GM23248 (cell line): ENCODE measurements around the gene PHF11. TPM values are rescaled to one million over a fixed set of nuclear protein-coding genes. Genes with fewer than 3 reads are reported as not detected.

Experiments used
- DNase-seq: peaks from one replicate; pipeline ENCODE4 v3.0.0-alpha.2; 2015
- H2AFZ ChIP-seq: fragments of 200-600 bp; sonication (generic); 2 replicates; pipeline ENCODE4 v1.6.1; 2016; ENCODE audit warnings: antibody characterized with exemption
- H3F3A ChIP-seq: fragments of 200-600 bp; sonication (generic); 2 replicates; pipeline ENCODE4 v1.6.1; 2016; ENCODE audit warnings: mild to moderate bottlenecking, antibody characterized with exemption, mixed run types; ENCODE audit not compliant: insufficient read depth
- H3K27ac ChIP-seq: fragments of 200-600 bp; sonication (generic); 2 replicates; pipeline ENCODE4 v1.5.1; 2016; ENCODE audit warnings: mild to moderate bottlenecking
- H3K27me3 ChIP-seq: fragments of 200-600 bp; sonication (generic); replicated peaks from 2 replicates; pipeline ENCODE4 v1.6.1; 2016; ENCODE audit warnings: mild to moderate bottlenecking; ENCODE audit not compliant: insufficient read depth
- H3K36me3 ChIP-seq: fragments of 200-600 bp; sonication (generic); 2 replicates; pipeline ENCODE4 v1.6.1; 2016; ENCODE audit warnings: low read depth, mild to moderate bottlenecking
- H3K4me1 ChIP-seq: fragments of 200-600 bp; sonication (generic); 2 replicates; pipeline ENCODE4 v1.6.1; 2016; ENCODE audit warnings: mild to moderate bottlenecking; ENCODE audit not compliant: insufficient read depth
- H3K4me2 ChIP-seq: fragments of 200-600 bp; sonication (generic); one replicate; pipeline ENCODE4 v1.6.1; 2016; ENCODE audit warnings: mild to moderate bottlenecking; ENCODE audit not compliant: unreplicated experiment
- H3K4me3 ChIP-seq: fragments of 200-600 bp; sonication (generic); 2 replicates; pipeline ENCODE4 v1.5.1; 2016; ENCODE audit warnings: mild to moderate bottlenecking
- H3K79me2 ChIP-seq: fragments of 200-600 bp; sonication (generic); 2 replicates; pipeline ENCODE4 v1.6.1; 2016; ENCODE audit warnings: mild to moderate bottlenecking; ENCODE audit not compliant: insufficient read depth
- H3K9ac ChIP-seq: fragments of 200-600 bp; sonication (generic); 2 replicates; pipeline ENCODE4 v1.6.1; 2016; ENCODE audit warnings: mild to moderate bottlenecking
- H3K9me2 ChIP-seq: fragments of 200-600 bp; sonication (generic); 2 replicates; pipeline ENCODE4 v1.6.1; 2016; ENCODE audit warnings: mixed run types, mild to moderate bottlenecking, moderate library complexity; ENCODE audit not compliant: insufficient read depth
- H3K9me3 ChIP-seq: fragments of 200-600 bp; sonication (generic); one replicate; pipeline ENCODE4 v1.6.1; 2017; ENCODE audit warnings: low read depth
- H4K20me1 ChIP-seq: fragments of 200-600 bp; sonication (generic); 2 replicates; pipeline ENCODE4 v1.6.0; 2016; ENCODE audit not compliant: insufficient read depth
- EZH2 ChIP-seq: fragments of 200-600 bp; sonication (generic); IDR thresholded peaks from 2 replicates; pipeline ENCODE4 v1.6.1; 2018; ENCODE audit warnings: antibody characterized with exemption, mild to moderate bottlenecking; ENCODE audit not compliant: insufficient read depth, poor library complexity, severe bottlenecking
- EZH2phosphoT487 ChIP-seq: fragments of 200-600 bp; sonication (generic); IDR thresholded peaks from 2 replicates; pipeline ENCODE4 v1.6.1; 2018; ENCODE audit warnings: antibody characterized with exemption, moderate library complexity, mild to moderate bottlenecking, low read depth; ENCODE audit not compliant: insufficient read depth
- WGBS, 2 experiments: methylation state at CpG; one replicate each; pipeline ENCODE4 v1.1.6; 2015 to 2017; ENCODE audit warnings: low lambda C conversion rate in 2 of 2, low coverage in 1 of 2; ENCODE audit errors: missing lambda C conversion rate in 2 of 2; 5-methylcytosine and 5-hydroxymethylcytosine counted together
- in situ Hi-C: fragments of 300-500 bp; cut with MboI; formaldehyde crosslinking; loops from 2 replicates; pipeline ENCODE4 v1.15.0; 2020
- polyA plus RNA-seq: library from polyadenylated mRNA; unstranded; fragments of >200 nt; fragmentation: Nextera tagmentation; extraction: Ambion mirVana; gene quantifications from 2 replicates; pipeline ENCODE4 v1.2.1, GENCODE V29; 2016
- total RNA-seq: library from RNA; depleted of rRNA; stranded (reverse); fragments of >200 nt; shearing (Covaris generic); gene quantifications from 2 replicates; pipeline ENCODE4 v1.2.3, GENCODE V29; 2014

PHF11 gene
- total and polyA plus RNA-seq, 2 experiments from 2014 or later: 16.9 to 29.3 TPM

- no peak overlapping the region for H3K27ac ChIP-seq
- no peak overlapping the region for H3K4me3 ChIP-seq
- no peaks in the 10 kb centered on the region for H3F3A ChIP-seq
- no peaks in the 10 kb centered on the region for H3K4me1 ChIP-seq
- no peaks in the 10 kb centered on the region for H3K79me2 ChIP-seq
- H3K9me2 ChIP-seq: no peaks in the 10 kb centered on the region
- in situ Hi-C loops: no loop called here
- no peak for DNase-seq
- WGBS, 2 experiments: 81 to 89% methylated on average over 2 of the region's 2 CpGs
- no peak overlapping the region for H3K9ac ChIP-seq
- H4K20me1 ChIP-seq: no peaks in the 10 kb centered on the region
- no peak overlapping the region for H2AFZ ChIP-seq
- TF ChIP-seq EZH2phosphoT487: no peak
- TF ChIP-seq EZH2: no peak
- H3K36me3 ChIP-seq: peaks cover 18% of the 10 kb centered on the region
- no peaks in the 10 kb centered on the region for H3K9me3 ChIP-seq
- H3K27me3 ChIP-seq: no peaks in the 10 kb centered on the region
- H3K4me2 ChIP-seq: no peak overlapping the region
These were observed 42.7 kb downstream of the PHF11 start for GRCh38 chr13:49538404-49538803.

DNA sequence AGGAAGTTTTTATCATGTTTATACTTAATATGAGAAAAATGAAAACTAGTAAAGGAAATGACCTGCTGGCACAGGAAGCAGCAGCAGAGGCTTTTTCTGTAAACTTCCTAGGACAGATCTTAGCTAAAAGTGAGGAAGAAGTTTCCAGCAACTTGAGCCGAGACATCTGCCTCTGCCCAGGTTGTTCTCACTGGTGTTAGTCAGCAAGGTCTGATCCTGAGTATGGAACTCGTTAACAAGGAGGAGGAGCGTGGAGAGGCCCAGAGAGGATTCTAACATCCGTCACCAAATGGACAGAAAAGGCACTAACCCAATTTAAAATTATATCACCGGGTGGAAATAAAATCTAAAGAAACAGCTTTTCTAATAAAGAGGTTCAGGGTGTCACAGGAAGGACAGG lies 43.6 kb downstream of the PHF11 start:
- Histone ChIP-seq H3K27me3 (no peaks in the 10 kb centered on the region), H3K4me3 (no peak overlapping the region), H4K20me1 (no peaks in the 10 kb centered on the region), H3K9me2 (no peaks in the 10 kb centered on the region), H3K27ac (no peak overlapping the region), H3K79me2 (no peaks in the 10 kb centered on the region), H3F3A (no peaks in the 10 kb centered on the region), H3K4me1 (no peaks in the 10 kb centered on the region), H3K9ac (no peak overlapping the region), H3K36me3 (peaks cover 12% of the 10 kb centered on the region; the same call in 1 of the 2 replicates), H3K9me3 (no peaks in the 10 kb centered on the region), H3K4me2 (no peak overlapping the region), H2AFZ (no peak overlapping the region)
- in situ Hi-C loops: no loop called here
- TF ChIP-seq EZH2 (no peak), EZH2phosphoT487 (no peak)
- WGBS, 2 experiments: 76 to 77% methylated on average over 5 of the region's 5 CpGs
- DNase-seq: no peak

- Histone ChIP-seq H3K27me3 (no peaks in the 10 kb centered on the region), H3F3A (no peaks in the 10 kb centered on the region), H3K4me2 (no peak overlapping the region), H2AFZ (no peak overlapping the region), H3K27ac (no peak overlapping the region), H3K9ac (no peak overlapping the region), H3K4me3 (no peak overlapping the region), H3K9me2 (no peaks in the 10 kb centered on the region), H3K4me1 (no peaks in the 10 kb centered on the region), H3K9me3 (no peaks in the 10 kb centered on the region), H4K20me1 (no peaks in the 10 kb centered on the region), H3K79me2 (no peaks in the 10 kb centered on the region), H3K36me3 (peaks cover 12% of the 10 kb centered on the region; the same call in 1 of the 2 replicates)
- WGBS, 2 experiments: 95 to 100% methylated on average over 3 of the region's 3 CpGs
- no peak for TF ChIP-seq EZH2
- no peak for TF ChIP-seq EZH2phosphoT487
- no peak for DNase-seq
- in situ Hi-C loops: no loop called here
These were observed 44.0 kb downstream of the PHF11 start for GRCh38 chr13:49539746-49540145.

DNA sequence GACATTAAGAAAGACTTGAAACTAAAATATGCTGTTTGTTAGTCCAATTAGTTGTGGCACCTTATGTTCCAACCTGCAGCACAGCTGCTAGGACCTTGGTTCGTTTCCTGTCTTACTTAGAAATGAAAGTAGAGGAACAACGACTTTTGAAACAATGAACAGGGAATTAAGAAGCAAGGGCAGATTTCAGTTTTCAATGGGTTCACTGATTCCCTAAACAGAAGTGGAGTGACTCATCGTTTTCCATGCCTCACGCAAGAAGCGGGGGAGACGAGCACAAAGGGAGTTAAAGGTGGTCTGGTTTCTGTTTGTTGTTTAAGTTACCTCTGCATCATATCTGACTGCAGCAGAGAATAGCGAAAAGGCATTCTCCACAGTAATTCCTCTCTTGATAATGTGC lies 44.8 kb downstream of the PHF11 start:
- Histone ChIP-seq H3K4me1 (no peaks in the 10 kb centered on the region), H3K9me3 (no peaks in the 10 kb centered on the region), H4K20me1 (no peaks in the 10 kb centered on the region), H3K36me3 (peaks cover 16% of the 10 kb centered on the region; the same call in 1 of the 2 replicates), H3K9ac (no peak overlapping the region), H2AFZ (no peak overlapping the region), H3K9me2 (no peaks in the 10 kb centered on the region), H3F3A (no peaks in the 10 kb centered on the region), H3K27ac (no peak overlapping the region), H3K4me3 (no peak overlapping the region), H3K4me2 (no peak overlapping the region), H3K27me3 (no peaks in the 10 kb centered on the region), H3K79me2 (no peaks in the 10 kb centered on the region)
- DNase-seq: peak; percentile 8
- in situ Hi-C loops: no loop called here
- TF ChIP-seq EZH2phosphoT487 (no peak), EZH2 (no peak)
- WGBS, 2 experiments: 87 to 88% methylated on average over 7 of the region's 7 CpGs

- Histone ChIP-seq H3K27ac (no peak overlapping the region), H3K9ac (no peak overlapping the region), H3K4me2 (no peak overlapping the region), H3K79me2 (no peaks in the 10 kb centered on the region), H3K36me3 (peaks cover 21% of the 10 kb centered on the region; the same call in 1 of the 2 replicates), H3K4me3 (no peak overlapping the region), H3K4me1 (no peaks in the 10 kb centered on the region), H3F3A (no peaks in the 10 kb centered on the region), H4K20me1 (no peaks in the 10 kb centered on the region), H3K27me3 (no peaks in the 10 kb centered on the region), H2AFZ (no peak overlapping the region), H3K9me3 (no peaks in the 10 kb centered on the region), H3K9me2 (no peaks in the 10 kb centered on the region)
- 86 to 89% methylated on average over 3 of the region's 3 CpGs for WGBS, 2 experiments
- no peak for DNase-seq
- TF ChIP-seq EZH2: no peak
- TF ChIP-seq EZH2phosphoT487: no peak
- in situ Hi-C loops: no loop called here
These were observed 47.9 kb downstream of the PHF11 start for GRCh38 chr13:49543656-49544055.
